Right kidney (tissue), 1 donor: ENCODE data around the gene RBFOX2.

Source experiments
- DNase-seq: peaks from one replicate; pipeline ENCODE4 v3.0.0-alpha.2; 2016

The RBFOX2 gene

DNA sequence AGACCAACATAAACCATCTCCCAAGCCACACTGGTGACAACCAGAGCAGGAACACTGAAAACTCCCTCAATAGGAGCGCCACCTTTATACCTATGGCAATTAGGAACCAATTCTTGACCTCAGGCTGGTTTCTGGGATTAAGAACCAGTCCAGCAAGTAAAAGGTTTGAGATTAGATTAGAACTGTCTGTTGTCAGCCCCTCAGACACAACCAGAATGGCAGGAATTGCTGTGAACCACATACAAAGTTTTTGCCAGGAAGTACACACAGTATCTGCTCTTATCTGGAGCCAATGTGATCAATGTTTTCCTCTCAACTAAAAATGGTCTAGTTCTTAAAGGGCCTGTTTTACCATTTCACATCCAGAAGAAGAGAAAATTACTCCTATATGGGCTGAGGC lies 55.2 kb downstream of the RBFOX2 start:
- no peak for DNase-seq

DNA sequence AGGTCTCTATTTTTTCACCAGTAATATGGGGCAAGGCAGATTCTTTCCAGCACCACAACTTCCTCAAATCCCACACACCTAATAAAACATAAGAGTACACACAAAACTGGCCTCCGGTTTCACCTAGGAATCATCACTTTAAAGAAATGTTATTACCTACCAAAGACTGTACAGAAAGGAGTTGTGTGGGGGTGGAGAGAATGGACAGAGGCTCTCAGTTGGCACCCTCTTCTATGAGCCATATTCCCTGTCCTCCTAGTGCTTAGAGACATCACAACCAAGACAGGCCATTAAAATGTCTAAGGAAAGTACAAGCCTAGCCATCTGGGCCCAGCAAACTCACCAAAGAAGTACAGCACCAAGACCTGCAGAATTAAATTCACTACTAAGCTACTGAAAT lies 56.1 kb downstream of the RBFOX2 start:
- no peak for DNase-seq

DNA sequence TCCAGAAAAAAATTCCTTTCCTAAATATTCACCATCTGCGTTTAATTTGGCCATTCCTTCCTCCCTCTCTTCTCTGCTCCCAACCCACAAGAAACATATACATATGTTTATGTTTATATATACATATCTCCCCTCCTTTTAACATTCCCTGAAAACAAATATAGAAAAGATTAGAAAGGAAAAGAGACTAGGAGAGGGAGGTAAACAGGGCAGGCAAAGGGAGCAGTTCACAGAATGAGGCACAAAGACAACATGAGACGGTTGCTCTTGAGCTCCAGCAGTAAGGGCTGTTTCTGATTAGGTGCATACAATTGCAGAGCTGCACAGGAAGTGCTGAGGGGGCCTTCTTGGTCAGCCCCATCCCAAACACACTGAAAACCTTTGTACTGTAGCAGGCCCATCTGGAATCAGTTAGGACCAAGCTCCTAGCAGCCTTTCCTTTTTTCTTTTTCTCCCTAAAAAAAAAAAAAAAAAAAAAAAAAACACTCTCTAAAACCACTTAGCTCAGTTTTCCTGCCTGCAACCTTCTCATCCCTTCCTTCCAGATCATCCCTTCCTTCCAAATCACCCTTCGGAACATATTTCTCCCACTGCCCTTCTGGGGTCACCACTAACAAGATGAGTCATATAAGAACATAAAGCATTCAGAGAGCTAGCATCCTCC lies 57.0 kb downstream of the RBFOX2 start:
- DNase-seq: peak; percentile 30

DNA sequence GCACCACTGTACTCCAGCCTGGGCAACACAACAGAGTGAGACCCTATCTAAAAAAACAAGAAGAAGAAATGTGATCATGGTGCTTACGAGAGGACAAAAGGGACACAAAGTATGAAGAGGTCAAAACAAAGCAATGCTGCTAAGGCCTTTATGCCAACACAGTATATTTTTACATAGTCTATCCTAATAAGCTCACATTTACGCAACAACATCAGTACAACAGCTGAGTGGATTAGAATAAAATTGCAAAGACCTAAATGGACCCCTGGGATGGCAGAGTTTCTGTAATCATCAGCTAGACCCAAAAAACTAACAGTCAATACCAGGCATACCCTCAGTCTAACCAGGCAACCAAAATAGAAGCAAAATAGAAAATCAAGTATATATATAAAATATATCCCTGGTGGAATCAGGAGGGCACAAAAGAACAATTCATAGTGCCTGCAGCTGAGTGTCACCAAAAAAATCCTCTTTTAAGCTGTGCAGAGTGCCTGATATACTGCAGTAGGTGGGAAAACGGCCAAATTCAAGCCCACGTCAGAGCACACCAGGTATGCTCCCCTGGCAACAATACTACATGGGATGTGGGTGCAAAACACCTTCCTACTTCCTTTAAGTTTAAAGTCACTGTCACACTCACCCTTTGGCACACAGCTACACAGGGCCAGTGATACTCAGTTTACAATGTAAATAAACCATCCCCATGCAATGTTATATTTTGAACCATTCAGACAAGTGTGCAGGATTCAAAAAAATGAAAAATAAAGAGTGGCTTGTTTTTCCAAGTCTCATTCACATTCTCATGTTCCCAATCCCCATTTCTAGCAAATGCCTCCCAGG lies 57.8 kb downstream of the RBFOX2 start:
- no peak for DNase-seq

DNA sequence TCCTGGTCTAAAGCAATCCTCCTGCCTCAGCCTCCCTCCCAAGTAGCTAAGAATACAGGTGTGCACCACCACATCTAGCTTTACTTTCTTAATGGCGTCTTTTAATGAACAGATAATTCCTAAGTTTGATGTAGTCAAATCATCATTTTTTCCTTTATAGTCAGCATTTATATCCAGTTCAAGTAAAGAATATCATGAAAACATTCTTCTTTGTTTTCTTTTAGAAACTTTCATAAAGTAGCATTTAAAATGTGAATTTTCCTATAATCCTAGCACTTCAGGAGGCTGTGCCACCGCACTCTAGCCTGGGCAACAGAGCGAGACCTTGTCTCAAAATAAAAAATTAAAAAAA lies 61.6 kb downstream of the RBFOX2 start:
- DNase-seq: no peak

DNA sequence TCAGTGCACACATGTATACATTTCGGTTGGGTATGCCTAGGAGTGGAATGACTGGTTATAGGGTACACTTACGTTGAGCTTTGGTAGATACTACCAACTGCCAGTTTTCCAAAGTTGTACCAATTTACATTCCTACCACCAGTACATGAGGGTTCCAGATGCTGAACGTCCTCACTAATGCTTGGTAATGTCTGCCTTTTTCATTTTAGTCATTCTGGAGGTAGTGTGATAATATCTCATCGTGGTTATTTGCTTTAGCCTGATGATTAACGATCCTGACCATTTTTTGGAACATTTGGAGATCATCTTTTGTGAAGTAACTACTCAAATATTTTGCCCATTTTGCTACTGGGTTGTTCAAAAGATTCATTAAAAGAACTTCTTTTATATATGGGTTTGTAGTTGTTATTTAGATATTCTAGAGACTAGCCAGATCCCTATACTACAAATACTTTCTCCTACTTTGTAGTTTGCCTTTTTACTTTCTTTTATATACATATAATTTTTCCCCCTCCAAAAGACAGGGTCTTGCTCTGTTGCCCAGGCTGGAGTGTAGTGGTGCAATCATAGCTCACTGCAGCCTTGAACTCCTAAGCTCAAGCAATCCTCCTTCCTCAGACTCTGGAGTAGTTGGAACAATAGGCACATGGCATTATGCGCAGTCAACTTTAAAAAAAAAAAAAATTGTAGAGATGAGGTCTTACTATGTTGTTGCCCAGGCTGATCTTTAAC lies 62.1 kb downstream of the RBFOX2 start:
- no peak for DNase-seq

DNA sequence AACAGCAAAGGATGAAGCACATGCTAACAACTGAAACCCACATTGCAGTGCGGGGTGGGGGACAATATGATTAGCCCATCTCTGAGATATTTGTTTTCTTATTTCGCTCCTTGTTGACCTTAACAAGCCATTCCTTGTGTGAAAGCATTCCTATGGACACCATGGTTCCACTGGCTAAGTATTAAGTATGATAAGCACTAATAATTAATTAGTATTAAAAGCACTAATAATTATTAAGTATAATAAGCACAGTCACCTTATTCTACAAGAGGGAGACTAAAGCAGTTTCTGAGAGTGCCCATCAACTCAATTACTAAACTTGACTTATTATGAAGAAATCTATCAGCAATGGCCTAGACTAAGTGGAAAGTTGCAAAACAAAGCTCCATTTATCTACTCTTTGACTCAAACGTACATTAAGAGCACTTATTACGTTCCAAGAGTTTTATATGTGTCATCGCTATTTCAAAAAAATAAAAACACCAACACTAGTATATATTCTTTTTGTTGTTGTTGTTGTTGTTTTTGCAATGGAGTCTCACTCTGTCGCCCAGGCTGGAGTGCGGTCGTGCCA lies 65.3 kb downstream of the RBFOX2 start:
- no peak for DNase-seq

DNA sequence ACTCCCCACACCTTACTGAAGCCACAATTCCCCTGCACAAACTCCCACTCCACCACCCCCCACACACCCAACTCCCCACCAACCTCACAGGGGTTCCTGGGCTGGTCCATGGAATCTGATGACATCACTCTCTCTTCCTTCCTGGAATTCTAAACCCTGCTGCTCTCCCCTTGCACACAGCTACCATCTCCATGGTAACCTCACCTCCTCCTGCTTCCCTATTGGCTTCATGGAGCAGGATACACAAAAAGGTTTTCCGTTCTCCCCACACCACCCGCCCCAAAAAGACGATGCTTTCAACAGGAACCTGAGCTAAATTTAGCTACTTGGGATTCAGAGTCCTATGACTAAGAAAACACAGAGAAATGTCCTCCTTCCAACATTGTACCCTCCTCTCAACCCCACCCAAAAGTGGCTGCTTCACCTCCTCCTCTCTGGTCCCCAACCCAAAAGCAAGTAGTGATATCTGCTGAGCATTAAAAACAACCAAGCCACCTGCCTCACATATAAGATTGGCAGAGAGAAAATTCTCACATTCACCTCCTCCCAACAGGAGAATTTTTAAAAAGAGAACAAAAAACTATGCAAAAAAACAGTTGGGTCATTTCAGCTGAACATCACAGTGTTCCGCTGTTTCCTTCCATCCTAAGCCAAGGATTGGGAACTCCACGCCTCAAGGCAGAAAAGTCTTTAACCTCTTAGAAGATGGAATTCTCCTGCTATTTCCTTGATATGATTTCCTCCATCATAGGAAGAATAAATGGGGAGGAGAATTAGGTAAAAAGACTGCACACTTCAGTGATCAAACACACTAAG lies 66.9 kb downstream of the RBFOX2 start:
- DNase-seq: peak; percentile 31

DNA sequence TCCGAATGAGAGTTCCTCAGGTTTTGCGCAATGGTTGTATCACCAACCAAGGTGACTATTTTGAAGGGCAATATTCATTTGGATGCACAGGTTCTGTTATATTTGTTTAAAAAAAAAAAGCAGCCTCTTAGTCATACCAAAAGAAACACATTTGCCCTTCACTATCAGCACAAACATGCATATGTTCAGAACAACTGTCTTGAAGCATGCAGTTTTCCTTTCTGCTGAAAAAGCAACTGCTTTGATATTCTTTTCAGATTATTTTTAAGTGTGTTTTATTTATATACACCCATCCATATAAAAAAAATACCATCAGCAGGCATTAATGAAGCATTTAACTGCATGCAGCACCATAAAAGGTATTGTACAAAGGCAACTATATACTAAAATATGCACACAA lies 67.8 kb downstream of the RBFOX2 start:
- DNase-seq: no peak

DNA sequence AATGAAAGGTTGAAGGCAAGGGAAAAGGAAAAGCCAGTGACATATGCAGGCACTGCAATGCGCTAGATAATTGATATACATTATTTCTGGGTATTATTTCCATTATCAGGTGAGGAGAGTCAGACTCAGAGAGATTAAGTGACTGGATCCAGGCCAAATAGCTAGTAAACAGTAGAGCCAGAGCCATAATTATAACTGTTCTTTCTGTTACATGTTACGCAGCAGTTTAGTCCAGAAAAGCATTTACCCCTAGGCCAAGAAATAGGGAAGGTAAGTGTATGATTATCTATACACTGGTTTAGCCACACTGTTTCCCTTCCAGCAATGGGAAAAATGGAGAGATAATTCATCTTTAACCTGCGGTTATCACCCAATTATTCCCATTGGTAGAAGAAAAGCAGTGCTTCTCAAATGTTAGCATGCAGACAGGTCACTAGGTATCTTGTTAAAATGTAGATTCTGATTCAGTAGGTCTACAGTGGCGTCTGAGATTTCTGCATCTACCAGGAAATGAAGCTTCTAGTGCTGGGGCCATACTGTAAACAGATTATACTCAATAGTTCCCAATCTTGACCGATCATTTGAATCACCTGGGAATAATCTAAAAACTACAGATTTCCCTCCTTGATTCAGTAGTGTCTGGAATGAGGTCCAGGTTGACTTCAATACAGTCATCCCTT lies 69.4 kb downstream of the RBFOX2 start:
- no peak for DNase-seq

DNA sequence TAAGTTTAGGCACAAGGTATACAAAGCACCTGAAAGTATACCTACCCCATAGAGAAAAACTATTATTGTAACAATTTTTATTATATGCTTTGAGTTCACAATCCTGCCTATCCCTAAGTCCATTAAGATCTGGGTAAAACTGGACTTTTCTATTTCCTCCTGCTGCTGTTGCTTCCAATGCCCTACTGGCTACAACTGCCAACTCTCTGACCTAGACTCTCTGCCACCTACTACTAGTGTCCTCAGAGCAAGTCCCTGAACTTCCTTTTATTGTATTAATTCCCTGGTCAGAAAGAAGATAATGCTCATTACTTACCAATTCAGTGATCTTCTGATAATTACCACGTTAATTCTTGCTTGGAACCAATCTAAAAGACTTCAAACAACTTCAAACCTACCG lies 70.3 kb downstream of the RBFOX2 start:
- DNase-seq: no peak

DNA sequence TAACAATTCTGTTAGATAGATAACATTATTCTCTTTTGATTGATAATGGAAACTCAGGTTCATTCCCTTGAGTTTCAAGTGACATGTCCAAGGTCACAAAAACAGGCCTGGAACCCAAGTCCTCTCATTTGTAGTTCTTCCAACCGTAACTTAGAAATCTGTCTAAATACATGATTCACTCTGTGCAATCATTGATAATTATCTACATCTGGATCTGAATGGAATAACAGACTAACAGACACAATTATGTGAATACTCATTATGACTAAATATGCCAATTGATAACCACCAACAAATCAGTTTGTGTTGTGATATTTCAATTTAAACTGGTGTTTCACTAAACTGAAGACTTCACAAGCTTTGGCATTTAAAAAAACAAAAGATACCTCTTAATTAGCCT lies 71.0 kb downstream of the RBFOX2 start:
- DNase-seq: no peak

DNA sequence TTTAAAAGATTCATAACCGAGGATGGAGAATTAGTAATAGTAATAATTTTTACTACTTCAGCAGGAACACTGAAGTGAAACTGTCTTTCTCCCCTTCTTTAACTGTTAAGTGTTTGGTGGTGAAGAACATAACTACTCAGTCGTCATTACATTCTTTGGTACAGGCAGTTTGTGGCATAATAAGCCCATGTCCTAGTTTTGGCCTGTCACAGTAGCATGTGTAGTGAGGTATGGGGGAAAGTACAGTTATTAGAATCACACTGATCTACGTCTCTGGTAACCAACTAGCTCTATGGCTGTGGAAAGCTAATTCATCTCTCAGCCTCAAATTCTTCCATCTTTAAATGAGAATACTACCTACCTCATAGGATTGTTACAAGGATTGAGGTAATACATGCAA lies 71.8 kb downstream of the RBFOX2 start:
- no peak for DNase-seq

DNA sequence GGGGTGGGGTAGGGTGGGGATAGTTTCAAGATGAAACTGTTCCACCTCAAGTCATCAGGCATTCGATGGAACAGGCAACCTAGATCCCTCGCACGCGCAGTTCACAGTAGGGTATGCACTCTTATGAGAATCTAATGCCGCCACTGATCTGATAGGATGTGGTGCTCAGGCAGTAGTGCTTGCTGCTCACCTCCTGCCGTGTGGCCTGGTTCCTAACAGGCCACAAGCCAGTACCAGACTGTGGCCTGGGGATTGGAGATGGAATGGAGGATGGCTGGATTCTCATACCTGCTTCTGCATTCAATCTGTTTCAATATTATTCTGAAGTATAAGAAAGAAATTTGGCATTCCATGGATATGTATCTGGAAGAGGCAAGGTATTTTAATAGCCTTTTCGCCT lies 73.1 kb downstream of the RBFOX2 start:
- no peak for DNase-seq

DNA sequence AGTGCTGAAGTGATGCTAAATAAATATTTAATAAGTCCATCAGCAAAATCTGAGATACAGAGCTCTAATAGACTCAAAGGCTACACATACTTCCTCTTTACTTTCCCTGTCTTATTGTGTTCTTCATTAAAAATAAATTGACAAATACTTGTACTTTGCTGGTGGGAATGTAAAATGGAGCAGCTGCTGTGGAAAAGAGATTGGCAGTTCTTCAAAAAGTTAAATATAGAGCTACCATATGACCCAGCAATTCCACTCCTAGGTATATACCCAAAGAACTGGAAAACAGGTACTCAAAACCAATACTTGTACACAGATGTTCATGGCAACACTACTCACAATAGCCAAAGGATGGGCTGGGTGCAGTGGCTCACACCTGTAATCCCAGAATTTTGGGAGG lies 76.0 kb downstream of the RBFOX2 start:
- DNase-seq: no peak

DNA sequence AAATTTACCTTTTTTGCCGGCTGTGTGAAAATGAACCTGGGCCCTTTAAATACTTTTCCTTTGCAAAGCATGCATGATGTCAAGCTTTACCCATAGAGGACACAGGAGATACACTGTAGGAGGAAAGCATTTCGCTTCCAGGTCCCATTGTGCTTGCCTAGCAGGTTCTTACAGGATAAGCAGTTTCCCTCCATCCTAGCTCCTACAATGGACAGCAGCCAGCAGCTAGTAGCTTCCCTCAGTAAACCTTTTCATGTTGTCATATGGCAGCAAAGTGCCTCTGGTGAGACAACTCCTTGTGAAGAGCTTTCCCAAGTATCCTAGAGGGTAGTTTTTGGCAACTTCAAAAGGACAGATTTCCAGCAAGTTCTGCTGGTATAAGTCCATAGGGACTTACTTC lies 78.4 kb downstream of the RBFOX2 start:
- no peak for DNase-seq

DNA sequence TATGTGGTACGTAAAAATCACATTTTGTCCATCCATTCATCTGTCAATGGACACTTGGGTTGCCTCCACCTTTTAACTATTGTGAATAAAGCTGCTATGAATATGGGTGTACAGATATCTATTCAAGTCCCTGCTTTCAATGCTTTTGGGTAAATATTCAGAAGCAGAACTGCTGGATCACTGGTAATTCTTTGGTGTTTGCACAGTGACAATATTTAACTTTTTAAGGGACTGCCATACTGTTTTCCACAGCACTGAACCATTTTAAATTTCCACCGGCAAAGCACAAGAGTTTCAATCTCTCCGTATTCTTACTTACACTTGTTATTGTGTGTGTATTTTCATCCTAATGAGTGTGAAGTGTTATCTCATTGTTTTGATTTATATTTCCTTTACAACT lies 79.4 kb downstream of the RBFOX2 start:
- no peak for DNase-seq

DNA sequence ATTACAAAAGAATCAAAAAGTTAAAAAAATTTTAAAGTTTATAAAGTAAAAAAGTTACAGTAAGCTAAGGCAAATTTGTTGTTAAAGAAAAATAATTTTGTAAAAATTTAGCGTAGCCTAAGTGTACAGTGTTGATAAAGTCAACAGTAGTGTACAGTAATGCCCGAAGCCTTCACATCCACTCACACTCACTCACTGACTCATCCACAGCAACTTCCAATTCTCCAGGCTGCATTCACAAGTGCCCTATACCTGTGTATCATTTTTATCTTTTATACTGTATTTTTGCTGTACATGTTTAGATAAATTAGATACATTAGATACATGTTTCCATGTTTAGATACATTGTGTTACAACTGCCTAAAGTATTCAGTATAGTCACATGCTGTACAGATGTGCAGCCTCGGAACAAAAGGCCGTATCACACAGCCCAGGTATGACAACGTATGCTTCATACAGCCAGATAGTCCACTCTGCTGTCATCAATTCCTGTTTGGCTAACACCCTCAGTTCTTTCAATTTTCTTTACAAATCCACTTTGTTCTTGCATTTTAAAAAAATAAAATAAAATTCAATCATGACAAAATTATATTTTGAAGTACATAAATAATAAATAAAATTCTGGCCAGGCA lies 80.7 kb downstream of the RBFOX2 start:
- DNase-seq: no peak

DNA sequence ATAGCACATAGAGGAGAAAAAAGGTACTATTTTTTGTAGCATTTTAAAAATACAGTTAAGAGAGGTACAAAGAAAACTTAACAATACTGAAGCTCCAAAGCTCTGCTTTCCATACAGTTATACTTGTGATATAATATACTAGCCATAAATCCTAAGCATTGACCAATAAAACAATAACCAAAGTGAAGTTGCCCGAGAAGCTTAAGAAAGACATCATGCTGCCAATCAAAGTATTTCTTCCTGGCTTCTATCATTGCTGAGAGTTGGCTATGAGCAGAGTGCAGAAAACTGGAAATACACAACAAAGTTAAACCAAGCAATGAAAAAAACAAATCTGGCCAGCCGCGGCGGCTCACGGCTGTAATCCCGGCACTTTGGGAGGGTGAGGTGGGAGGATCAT lies 84.2 kb downstream of the RBFOX2 start:
- no peak for DNase-seq

DNA sequence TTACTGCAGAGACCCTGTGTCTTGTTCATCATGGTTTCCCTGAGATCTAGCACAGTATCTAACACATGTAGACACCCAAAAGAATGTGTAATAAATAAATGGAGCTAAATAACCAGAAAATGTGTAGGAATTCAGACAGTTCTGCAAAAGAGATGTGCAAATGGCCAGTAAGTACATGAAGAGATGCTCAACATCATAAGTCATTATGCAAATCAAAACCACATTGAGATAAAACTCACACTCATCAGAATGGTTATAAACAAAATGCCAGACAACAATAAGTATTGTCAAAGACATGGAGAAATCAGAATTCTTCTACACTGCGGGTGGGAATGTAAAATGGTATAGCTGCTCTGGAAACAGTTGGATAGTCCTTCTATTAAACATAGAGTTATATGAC lies 88.5 kb downstream of the RBFOX2 start:
- DNase-seq: no peak

DNA sequence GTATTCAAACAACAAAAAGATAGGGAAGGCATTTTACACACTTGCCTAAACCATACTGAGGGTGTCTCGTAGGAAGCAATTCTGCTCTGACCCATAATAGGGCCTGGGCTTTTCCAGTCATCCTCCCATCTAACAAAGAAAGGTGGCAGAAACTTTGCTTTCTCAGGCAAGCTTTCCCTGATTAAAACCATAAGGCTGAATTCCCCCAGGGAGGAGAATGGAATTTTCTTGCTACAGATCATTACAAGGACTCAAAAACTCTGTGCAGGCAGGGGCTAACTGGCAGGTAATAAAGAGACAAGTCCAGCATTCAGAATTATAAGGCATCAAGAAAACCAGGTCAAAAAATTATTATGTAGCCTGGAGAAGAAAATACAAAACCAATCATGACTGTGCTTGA lies 90.4 kb downstream of the RBFOX2 start:
- DNase-seq: no peak
